Right lung (tissue), 5 donors: ENCODE results near the gene CYP2A13. TPM values are rescaled to one million over a fixed set of nuclear protein-coding genes. Genes with fewer than 3 reads are reported as not detected.
A peak's percentile ranks its signal among the peaks of the same experiment; 100 is the strongest.
"Not testable (repeated sequence)": the region's sequence is repeated elsewhere in the genome, so short reads cannot be mapped to it uniquely, and the experiment has no call there.

Experiments
- DNase-seq, 2 donors: peaks; one replicate each; pipeline ENCODE4 v3.0.0-alpha.2; 2013
- polyA plus RNA-seq, 5 donors: library from polyadenylated mRNA; unstranded; fragments of 120-200 nt; gene quantifications; one replicate each; pipeline versions ENCODE4 v1.2.1 to v1.2.3, GENCODE V29; 2013; ENCODE audit warnings: inconsistent platforms in 1 of 5, low replicate concordance in 1 of 5; ENCODE audit not compliant: insufficient read length in 5 of 5, insufficient read depth in 1 of 5

The CYP2A13 gene
- polyA plus RNA-seq, 5 donors = 0.30 TPM; not detected in 4

DNA sequence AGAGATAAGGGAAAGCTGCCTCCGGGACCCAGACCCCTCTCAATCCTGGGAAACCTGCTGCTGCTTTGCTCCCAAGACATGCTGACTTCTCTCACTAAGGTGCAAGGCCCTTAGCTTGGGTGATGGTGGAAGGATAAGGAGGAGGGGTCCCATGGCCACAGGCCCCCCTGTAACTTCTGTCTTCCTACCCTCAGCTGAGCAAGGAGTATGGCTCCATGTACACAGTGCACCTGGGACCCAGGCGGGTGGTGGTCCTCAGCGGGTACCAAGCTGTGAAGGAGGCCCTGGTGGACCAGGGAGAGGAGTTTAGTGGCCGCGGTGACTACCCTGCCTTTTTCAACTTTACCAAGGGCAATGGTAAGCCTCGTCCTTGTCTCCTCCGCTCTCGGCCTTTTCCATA is 28.0 kb downstream of the CYP2A13 start:
- DNase-seq = no peak

GRCh38 chr19:41120929-41121911 is 33.0 kb downstream of the CYP2A13 start:
- DNase-seq = not testable (repeated sequence)

DNA sequence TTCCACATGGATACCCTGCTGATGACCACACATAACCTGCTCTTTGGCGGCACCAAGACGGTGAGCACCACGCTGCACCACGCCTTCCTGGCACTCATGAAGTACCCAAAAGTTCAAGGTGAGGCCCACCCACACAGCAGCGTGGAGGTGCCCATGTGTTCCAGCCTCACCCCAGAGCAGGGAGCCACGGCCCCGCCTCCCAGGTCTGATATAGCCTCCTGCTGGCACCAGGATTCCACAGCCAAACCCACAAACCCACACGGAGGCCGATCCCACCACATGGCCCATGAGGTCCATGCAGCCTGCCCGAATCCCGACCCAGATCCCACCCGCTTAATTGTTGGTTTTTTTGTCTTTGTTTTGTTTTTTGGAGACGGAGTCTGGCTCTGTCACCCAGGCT is 34.6 kb downstream of the CYP2A13 start:
- DNase-seq = not testable (repeated sequence)

DNA sequence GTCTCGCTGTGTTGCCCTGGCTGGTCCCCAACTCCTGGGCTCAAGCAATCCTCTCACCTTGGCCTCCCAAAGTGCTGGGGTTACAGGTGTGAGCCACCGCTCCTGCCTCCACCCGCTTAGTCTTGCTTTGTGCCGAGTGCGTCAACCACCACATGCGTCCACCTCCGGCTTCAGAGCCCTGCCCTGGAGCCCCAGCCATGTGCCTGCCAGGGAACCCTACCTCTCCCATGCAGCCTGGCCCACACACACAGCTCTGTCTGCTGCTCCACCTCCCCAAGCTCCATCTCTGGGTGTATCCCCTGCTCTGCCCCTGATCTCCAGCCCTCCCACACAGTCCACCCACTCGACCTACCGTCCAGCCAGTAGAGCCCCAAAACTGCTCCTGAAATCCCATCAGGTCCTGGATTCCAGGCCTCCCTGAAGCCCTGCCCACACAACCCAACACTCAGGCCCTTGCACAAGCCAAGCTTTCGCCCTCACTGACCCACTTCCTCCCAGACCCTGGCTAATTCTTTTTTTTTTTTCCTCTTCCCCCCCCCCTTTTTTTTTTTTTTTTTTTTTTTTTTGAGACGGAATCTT is 35.6 kb downstream of the CYP2A13 start:
- DNase-seq = no peak

GRCh38 chr19:41126765-41127203 is 38.5 kb downstream of the CYP2A13 start:
- DNase-seq = not testable (repeated sequence)

GRCh38 chr19:41127362-41127761 is 39.1 kb downstream of the CYP2A13 start:
- not testable (repeated sequence) for DNase-seq

DNA sequence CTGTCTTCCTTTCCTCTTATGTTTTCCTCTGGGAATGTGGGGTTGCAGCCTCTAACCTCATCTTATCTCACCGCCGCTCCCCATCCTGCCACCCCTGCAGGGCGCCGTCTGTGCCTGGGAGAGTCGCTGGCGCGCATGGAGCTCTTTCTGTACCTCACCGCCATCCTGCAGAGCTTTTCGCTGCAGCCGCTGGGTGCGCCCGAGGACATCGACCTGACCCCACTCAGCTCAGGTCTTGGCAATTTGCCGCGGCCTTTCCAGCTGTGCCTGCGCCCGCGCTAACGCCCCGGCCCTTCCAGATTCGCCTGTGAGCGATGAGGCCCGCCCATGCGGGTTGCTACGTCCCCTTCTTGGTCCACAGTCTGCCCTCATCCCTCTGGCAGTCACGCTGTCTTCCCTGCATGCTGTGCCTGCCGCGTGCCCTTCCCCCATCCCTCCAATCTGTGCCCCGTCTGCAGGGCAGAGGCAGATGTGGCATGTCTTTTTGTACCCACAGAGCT is 39.6 kb downstream of the CYP2A13 start:
- peak; percentile 44 to 78 for DNase-seq

DNA sequence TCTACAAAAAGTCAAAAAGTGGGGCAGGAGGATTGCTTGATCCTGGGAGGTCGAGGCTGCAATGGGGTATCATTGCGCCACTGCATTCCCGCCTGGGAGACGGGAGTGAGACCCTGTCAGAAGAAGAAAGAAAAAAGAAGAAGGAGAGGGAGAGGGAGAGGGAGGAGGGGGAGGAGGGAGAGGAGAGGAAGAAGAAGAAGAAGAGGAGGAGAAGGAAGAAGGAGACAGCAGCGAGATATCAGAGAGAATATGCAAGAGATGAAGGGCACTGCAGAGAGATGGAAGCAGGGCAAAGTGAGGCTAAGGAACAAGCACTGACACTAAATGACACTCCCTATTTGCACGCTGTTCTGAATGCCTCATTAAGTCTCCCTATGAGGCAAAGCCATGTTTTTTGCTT is 40.4 kb downstream of the CYP2A13 start:
- no peak for DNase-seq

DNA sequence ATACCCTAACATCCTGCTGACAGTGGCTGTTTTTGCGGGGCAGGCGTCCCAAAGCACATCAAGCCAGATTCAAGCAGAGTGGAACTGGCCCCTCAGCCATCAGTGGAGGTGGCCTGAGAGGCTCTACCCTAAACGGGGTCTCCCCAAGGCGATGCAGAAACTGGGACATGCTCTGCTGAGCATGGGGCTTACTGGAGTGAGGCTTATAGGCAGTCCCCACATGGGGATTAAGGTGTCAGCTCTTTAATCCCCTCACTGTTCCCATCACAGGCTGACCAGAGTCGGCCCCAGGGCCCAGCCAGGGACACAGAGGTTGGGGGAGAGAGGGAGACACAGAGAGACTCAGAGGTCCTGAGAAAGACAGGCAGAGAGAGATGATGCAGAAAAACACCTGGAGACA is 42.9 kb downstream of the CYP2A13 start:
- DNase-seq = no peak

- no peak for DNase-seq
Observed at GRCh38 chr19:41133260-41133659, 45.0 kb downstream of the CYP2A13 start.

DNA sequence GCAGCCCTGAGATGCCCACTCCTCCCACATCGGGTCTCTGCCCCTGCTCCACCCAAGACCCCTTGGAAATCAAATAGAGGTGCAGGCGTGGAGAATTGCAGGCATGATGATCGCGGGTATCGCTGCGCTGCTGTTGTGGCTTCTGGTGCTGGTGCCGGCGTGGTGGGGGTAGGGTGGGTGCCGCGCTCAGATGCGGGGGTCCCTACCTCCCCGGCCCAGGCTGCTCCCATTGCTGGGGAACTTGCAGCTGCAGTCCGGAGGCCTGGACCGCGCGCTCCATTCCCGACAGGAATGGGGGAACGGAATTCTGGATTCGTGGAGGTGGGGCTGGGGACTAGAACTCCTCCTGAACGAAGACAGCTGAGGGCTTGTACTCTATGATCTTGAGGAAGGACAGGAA is 46.4 kb downstream of the CYP2A13 start:
- no peak for DNase-seq

DNA sequence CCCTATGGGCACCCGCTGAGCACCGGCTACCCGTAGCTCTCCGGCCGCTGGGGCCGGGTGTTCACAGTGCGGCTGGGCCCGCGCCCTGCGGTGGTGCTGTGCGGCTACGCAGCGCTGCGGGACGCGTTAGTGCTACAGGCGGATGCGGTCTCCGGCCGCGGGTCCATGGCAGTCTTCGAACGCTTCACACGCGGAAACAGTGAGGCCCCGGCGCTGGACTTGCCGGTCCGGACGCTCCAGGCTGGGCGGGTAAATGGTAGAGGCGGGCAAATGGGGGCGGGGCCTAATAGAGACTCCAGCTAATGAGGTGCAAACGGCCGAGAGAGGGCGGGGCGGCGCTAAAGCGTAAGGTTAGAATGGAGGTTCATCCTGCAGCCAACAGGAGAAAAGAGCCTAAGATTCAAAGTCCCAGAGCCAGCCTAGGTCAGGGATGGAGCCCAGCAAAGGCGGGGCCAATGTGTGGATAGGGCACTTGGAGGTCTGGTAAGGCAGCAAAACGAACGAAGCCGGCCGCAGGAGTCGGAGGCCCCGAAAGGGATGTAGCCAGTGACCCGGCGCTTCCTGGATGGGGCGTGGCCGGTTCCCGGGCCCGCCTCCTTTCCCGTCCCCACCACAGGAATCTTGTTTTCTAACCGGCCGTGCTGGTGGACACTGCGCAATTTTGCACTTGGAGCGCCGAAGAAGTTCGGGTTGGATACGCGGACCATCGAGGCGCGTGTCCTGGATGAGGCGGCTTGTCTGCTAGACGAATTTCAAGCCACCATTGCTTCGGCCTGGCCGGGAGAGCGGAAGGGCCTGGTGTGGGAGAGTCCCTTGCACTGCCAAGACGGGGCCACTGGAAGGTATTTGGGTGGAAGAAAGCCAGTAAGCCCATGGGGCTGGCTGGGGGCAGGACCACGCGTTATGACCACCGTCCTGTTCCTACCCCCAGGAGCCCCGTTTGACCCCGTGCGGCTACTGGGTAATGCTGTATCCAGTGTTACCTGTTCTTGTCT is 47.4 kb downstream of the CYP2A13 start:
- peak; percentile 48 to 49 for DNase-seq

- no peak for DNase-seq
Observed at GRCh38 chr19:41136636-41137455, 48.6 kb downstream of the CYP2A13 start.

GRCh38 chr19:41144403-41144802 is 56.2 kb downstream of the CYP2A13 start:
- DNase-seq = peak; percentile 19 to 48

Other genes starting within 250 kb of the CYP2A13 start
- under 1 TPM; 0.31 to 0.87 (median 0.52) TPM for gene CYP2A6, start 238.0 kb upstream of the CYP2A13 start, polyA plus RNA-seq
- under 1 TPM in 4 of 5 donors, not detected in 1; 0.14 to 0.39 (median 0.17) TPM for gene CYP2A7, start 206.2 kb upstream of the CYP2A13 start, polyA plus RNA-seq
- gene CYP2B6, start 97.2 kb upstream of the CYP2A13 start, polyA plus RNA-seq = under 1 TPM in 4 of 5 donors, not detected in 1; 0.08 to 0.28 (median 0.19) TPM
- under 1 TPM; 0.16 to 0.42 (median 0.23) TPM for gene CYP2F1, start 26.0 kb downstream of the CYP2A13 start, polyA plus RNA-seq
- gene CYP2S1, start 104.8 kb downstream of the CYP2A13 start, polyA plus RNA-seq = 1 to 10 TPM; 1.8 to 5.7 (median 4.1) TPM
- gene AXL, start 130.8 kb downstream of the CYP2A13 start, polyA plus RNA-seq = 10 to 100 TPM; 24.3 to 42.3 (median 29.6) TPM
- gene HNRNPUL1, start 175.9 kb downstream of the CYP2A13 start, polyA plus RNA-seq = 100 to 1,000 TPM; 195 to 226 (median 213) TPM
- gene CCDC97, start 221.7 kb downstream of the CYP2A13 start, polyA plus RNA-seq = 10 to 100 TPM; 28.8 to 39.3 (median 29.3) TPM